HG02678 (cell line): ENCODE data around the gene MCF2.

Source experiments
- ATAC-seq: cut with Tn5 transposase; IDR thresholded peaks from one replicate; pipeline ENCODE4 v1.9.1; 2021; ENCODE audit warnings: mild to moderate bottlenecking, moderate library complexity; ENCODE audit not compliant: unreplicated experiment

The MCF2 gene

GRCh38 chrX:139639253-139639652 is 68.7 kb downstream of the MCF2 start:
- ATAC-seq, result no peak

GRCh38 chrX:139600105-139600504 is 107.9 kb downstream of the MCF2 start:
- ATAC-seq, result no peak

GRCh38 chrX:139596068-139596467 is 111.9 kb downstream of the MCF2 start:
- ATAC-seq, result no peak

DNA sequence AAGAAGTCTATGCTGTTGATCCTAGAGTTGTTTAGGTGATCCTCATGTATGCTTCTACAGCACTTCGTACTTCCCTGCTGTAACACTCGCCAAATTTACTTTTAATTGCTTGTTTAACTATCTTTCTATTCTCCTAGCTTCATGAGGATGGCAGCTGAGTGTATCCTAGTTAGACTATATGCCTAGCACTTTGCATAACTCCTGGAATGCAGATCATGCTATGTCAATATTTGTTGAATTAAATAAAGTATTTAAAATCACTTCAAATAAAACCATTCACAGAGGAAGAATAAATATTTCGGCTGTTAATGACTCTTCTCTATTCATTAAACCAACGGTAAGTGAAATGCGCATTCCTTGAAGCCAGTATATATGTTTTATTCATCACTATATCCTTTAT is 122.4 kb downstream of the MCF2 start:
- ATAC-seq, result no peak

- ATAC-seq, result no peak
Measured at GRCh38 chrX:139581068-139581467, 126.9 kb downstream of the MCF2 start.

GRCh38 chrX:139566981-139567380 is 141.0 kb downstream of the MCF2 start:
- ATAC-seq, result no peak

DNA sequence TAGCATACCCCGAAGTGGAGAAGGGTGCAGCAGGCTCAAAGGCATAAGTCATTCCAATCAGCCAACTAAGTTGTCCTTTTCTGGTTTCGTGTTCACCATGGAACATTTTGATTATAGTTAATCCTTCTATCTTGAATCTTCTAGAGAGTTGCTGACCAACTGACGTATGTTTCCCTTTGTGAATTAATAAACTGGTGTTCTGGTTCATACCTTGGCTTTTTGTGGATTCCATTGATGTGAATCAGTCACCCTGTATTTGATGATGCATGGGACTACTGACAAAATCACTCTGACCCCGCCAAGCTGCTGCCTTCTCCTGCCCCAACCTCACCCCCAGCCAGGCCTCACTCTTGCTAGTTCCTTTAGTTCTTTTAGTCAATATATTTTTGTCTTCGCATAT is 144.7 kb downstream of the MCF2 start:
- no peak for ATAC-seq

DNA sequence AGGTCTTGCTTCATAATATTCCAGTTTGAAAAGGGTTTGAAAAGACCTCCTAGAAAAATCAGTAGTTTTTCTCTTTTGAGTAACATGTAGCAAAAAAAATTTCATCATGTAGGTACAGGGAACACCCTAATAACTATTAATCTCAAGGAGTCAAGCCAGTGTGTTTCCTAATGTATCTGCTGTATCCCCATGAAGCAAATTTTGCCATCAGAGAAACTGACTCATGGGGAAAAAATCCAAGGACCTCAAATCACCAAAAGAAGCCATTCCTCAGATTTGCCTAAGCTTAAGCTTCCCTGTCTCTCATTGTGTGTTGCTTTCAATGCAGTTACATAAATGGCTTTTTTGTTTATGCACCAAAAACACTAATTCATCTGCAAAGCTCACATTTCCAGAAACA is 147.7 kb downstream of the MCF2 start:
- ATAC-seq, result no peak

- peak; percentile 76 for ATAC-seq
Measured at GRCh38 chrX:139559383-139560042, 148.5 kb downstream of the MCF2 start.

DNA sequence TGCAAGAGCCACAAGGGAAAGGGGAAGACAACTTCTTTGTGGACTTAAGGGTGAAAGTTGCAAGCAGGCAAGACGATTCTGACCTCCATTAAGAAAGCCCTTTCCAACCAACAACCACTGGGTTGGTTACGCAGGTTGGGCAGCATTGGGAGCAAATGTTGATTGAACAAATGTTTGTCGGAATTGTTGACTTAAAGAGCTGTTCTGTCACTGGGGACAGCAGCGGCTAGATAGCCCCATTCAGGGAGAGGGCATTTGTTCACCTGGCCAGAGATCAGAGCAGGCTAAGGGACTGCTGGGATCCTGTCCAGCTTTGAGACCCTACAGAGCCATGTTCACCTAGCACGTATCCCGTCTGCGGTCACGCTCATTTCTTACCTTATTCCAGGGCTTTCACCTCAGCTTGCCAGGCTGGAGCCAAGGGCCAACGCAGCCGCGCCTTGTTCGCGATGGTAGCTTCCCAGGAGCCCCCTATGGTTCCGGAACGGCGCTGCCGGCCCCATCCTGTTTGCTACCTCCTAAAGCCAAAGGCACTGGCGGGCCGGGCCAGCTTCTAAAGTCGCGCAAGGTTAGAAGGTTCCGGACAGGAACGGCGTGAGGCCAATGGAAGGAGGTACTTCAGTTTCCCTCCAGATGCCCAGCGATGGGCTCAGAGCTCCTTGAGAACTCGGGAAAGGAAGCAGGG is 152.8 kb downstream of the MCF2 start:
- ATAC-seq, result no peak

DNA sequence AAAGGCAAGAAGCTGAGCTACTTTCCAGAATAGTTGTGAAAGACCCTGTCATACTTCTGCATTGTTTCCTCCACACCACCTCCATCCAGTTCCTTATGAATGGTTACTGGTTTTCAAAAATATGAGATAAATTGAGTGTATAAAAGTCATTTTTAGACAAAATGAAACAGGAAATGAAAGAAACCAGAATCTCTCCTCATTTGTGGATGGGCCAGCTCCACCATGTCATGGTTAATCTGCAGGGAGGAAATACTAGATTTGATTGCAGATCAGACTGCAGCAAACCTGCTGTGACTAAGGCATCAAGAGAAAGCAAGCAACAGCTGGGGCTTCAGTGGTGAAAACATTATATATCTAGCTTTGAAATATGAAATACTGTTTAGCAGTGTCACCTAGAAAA is 153.6 kb downstream of the MCF2 start:
- ATAC-seq, result peak; percentile 27

DNA sequence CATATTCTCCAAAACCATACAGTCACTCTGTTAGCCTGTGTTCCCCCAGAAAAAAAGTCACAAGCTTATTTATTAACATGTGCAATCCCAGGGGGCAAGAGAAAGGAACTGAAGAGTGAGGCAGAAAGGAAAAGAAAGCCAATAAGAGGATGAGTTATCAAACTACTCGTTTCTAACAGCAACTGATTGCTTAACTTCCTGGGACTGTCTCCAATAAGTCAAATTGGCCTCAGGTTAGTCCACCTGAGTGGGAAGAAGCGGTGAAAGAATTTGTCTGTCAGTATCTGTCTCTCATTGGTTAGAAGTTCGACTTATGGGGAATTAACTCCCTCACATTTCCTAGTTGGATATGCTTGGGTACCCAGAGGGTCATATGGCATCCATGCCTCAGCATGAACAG is 163.4 kb downstream of the MCF2 start:
- no peak for ATAC-seq

DNA sequence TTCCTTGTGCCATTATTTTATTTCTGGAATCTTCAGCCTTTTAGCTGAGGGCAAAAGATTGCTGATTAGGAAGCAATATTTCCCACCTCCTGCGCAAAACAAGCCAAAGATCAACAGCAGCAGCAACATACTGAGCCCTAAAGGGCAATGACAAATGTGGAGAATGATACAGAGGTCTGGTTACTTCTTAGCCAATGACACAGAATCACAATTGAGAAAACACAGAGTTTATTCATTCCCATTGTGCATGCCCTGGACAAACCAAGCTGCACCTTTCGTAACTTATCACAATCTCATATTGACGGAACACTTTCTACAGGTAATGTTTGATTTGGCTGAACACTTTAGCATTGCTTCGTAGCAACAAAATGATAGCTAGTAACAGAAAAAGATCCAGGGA is 164.0 kb downstream of the MCF2 start:
- no peak for ATAC-seq

DNA sequence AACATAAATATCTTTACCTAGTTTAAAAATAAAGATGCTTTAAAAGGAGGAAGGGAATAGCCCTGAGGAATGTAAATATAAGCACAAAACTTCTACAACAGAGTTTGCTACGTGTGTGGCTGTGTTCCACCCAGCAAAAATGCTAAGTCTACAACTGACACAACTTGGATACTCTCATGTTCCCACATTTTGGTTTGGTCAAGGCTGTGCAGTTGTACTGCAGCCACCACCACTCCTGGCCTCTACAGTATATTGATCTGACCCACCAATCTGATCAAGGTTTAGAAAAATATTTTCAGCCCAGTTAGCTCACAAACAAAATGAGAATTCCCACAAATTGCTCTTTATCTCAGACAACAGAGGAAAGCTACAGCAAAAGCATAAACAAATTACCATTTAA is 165.3 kb downstream of the MCF2 start:
- no peak for ATAC-seq

DNA sequence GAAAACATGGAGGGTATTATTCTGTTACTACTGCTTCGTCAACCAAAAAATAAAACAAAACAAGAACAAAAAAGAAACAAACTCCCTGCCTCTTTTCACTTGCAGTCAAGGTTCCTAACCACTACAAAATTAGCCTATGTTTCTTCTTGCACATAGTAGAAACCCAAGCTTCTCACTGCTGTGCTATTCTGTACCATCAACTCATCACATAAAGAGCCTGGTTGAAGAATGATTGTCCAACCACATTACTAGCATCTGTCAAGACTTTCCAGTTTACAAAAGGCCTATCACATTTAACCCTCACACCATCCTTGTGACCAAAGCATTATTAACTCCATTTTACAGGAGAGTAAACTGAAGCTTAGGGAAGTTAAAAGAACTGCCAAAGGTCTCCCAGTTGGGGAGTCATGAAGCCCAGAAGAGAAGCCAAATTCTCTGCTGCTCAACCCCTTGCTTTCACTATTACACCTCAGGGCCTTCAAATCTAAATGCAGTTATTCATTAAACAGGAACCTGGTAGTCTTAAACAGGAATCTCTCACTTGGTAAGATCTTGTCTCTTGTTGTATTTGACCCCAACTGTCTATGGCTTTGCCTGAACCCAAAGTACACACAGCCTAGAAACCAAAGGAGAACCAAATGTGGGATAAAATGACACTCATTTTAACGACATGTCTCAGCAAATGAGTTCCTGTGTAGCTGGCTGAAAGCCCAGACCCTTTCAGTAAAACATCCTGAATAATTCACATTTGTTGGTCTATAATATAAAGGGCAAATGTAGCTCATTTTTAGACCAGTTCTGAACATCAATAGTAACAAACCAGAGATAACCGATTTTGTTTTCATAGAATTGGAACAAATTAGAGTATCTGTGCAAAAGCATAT is 168.8 kb downstream of the MCF2 start:
- no peak for ATAC-seq

DNA sequence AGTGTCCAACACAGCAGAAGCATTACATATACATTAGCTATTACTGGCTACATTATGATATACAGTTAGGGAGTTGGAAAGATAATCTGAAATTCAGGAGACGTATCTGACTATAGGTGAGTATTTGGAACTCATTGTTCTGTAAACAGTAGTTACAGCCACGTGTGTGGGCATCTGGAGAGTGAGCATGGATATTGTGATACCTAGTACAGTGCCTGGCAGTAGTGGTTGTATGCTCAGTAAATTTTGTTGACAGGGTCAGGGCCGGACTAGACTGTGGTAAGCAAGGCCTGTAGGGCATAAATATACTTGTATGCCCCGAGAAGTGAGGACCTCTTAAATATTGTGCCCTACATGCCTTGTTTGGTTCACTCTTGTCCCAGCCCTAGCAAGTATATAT is 174.5 kb downstream of the MCF2 start:
- no peak for ATAC-seq

- ATAC-seq, result no peak
Measured at GRCh38 chrX:139532834-139533233, 175.1 kb downstream of the MCF2 start.
